Parathyroid adenoma (tissue), 2 donors: ENCODE measurements around the gene SP8.

Experiments
- H2AFZ ChIP-seq: fragments of 300-600 bp; sonication (generic); one replicate; pipeline ENCODE4 v1.7.0; 2017; ENCODE audit warnings: antibody characterized with exemption, mild to moderate bottlenecking
- H3K27ac ChIP-seq: fragments of 300-600 bp; sonication (generic); one replicate; pipeline ENCODE4 v1.7.0; 2017
- H3K27me3 ChIP-seq: fragments of 300-600 bp; sonication (generic); one replicate; pipeline ENCODE4 v1.7.0; 2017; ENCODE audit warnings: low read length; ENCODE audit not compliant: control insufficient read depth, insufficient read depth
- H3K36me3 ChIP-seq: fragments of 300-600 bp; sonication (generic); one replicate; pipeline ENCODE4 v1.7.0; 2017; ENCODE audit warnings: low read length; ENCODE audit not compliant: control insufficient read depth, insufficient read depth
- H3K4me1 ChIP-seq: fragments of 300-600 bp; sonication (generic); one replicate; pipeline ENCODE4 v1.7.0; 2017; ENCODE audit warnings: control low read depth
- H3K4me2 ChIP-seq: fragments of 300-600 bp; sonication (generic); one replicate; pipeline ENCODE4 v1.7.0; 2017; ENCODE audit warnings: low read length
- H3K4me3 ChIP-seq: fragments of 300-600 bp; sonication (generic); one replicate; pipeline ENCODE4 v1.7.0; 2017; ENCODE audit warnings: low read depth, low read length
- H3K79me2 ChIP-seq: fragments of 300-600 bp; sonication (generic); one replicate; pipeline ENCODE4 v1.7.0; 2017; ENCODE audit warnings: control low read depth
- H3K9ac ChIP-seq: fragments of 300-600 bp; sonication (generic); one replicate; pipeline ENCODE4 v1.7.0; 2017; ENCODE audit warnings: mild to moderate bottlenecking
- H3K9me3 ChIP-seq: fragments of 300-600 bp; sonication (generic); one replicate; pipeline ENCODE4 v1.7.0; 2017; ENCODE audit warnings: low read length; ENCODE audit not compliant: control insufficient read depth
- TF ChIP-seq, protein P1 (sequence below): fragments of 300-600 bp; sonication (generic); IDR thresholded peaks from one replicate; pipeline ENCODE4 v1.7.0; 2017; ENCODE audit warnings: antibody characterized with exemption, mild to moderate bottlenecking
- donor health status: primary hyperparathyroidism.

Gene SP8

DNA sequence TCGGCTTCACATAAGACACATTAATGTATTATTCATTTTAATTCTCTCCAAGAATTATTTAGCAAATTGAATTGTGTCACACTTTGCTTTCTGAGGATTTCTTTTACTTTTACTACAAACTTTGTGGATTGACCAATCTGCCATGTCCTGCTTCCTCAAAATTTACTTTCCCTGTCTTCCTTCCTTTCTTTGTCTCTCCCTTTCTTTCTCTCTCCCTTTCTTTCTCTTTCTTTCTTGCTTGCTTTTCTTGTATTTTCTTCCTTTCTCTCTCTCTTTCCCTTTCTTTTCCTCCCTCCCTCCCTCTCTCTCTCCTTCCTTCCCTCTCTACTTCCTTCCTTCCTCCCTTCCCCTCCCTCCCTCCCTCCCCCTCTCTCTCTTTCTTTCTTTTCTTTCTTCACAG, 37.8 kb downstream of the SP8 start:
- Histone ChIP-seq H3K36me3 (no peaks in the 10 kb centered on the region), H3K27me3 (no peaks in the 10 kb centered on the region), H3K27ac (no peak overlapping the region), H3K79me2 (no peaks in the 10 kb centered on the region), H3K9ac (no peak overlapping the region), H3K4me2 (no peak overlapping the region), H3K4me3 (no peak overlapping the region), H2AFZ (no peak overlapping the region), H3K9me3 (no peaks in the 10 kb centered on the region), H3K4me1 (no peaks in the 10 kb centered on the region)
- TF ChIP-seq, protein P1, sequence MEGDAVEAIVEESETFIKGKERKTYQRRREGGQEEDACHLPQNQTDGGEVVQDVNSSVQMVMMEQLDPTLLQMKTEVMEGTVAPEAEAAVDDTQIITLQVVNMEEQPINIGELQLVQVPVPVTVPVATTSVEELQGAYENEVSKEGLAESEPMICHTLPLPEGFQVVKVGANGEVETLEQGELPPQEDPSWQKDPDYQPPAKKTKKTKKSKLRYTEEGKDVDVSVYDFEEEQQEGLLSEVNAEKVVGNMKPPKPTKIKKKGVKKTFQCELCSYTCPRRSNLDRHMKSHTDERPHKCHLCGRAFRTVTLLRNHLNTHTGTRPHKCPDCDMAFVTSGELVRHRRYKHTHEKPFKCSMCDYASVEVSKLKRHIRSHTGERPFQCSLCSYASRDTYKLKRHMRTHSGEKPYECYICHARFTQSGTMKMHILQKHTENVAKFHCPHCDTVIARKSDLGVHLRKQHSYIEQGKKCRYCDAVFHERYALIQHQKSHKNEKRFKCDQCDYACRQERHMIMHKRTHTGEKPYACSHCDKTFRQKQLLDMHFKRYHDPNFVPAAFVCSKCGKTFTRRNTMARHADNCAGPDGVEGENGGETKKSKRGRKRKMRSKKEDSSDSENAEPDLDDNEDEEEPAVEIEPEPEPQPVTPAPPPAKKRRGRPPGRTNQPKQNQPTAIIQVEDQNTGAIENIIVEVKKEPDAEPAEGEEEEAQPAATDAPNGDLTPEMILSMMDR = no peak

DNA sequence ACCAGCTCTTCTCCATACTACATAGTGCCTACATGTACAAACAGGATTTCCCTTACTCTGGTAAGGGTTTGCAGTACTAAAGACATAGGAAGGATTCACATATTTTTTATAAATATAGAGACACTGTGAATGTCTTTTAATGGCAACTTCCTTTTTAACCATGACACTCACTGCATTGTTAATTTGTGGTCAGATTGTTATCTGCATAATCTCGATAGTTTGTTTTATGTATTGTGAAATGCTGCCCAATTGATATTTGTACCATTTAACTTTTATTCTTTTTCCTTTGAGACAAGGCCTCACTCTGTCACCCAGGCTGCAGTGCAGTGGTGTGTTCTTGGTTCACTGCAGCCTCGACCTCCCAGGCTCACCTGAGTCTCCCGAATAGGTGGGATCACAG, 39.7 kb downstream of the SP8 start:
- H3K4me2 ChIP-seq = no peak overlapping the region
- H3K27me3 ChIP-seq = no peaks in the 10 kb centered on the region
- H2AFZ ChIP-seq = no peak overlapping the region
- TF ChIP-seq, protein P1 = no peak
- no peak overlapping the region for H3K27ac ChIP-seq
- no peaks in the 10 kb centered on the region for H3K36me3 ChIP-seq
- H3K79me2 ChIP-seq = no peaks in the 10 kb centered on the region
- H3K4me1 ChIP-seq = no peaks in the 10 kb centered on the region
- no peak overlapping the region for H3K4me3 ChIP-seq
- no peak overlapping the region for H3K9ac ChIP-seq
- H3K9me3 ChIP-seq = no peaks in the 10 kb centered on the region

DNA sequence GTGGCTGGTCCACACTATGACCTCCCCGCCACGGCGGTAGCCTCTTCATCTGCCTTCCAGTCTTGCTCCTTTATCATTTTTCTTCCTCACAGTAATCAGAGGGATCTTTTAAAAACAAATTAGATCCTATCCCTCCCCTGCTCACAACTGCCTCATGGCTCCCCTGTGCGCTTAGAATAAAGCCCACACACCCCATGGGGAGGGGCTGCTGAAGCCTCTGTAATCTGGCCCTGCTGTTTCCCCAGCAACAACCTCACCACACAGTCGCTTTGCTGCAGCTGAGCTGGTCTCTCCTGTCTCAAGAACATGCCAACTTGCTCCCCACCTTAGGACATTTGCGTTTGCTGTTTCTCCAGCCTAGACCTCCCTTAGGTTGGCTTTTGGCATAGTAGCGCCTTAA, 41.0 kb downstream of the SP8 start:
- H3K79me2 ChIP-seq = no peaks in the 10 kb centered on the region
- no peak overlapping the region for H2AFZ ChIP-seq
- H3K27me3 ChIP-seq = no peaks in the 10 kb centered on the region
- no peaks in the 10 kb centered on the region for H3K36me3 ChIP-seq
- no peak overlapping the region for H3K4me2 ChIP-seq
- TF ChIP-seq, protein P1 = no peak
- H3K4me1 ChIP-seq = no peaks in the 10 kb centered on the region
- H3K9me3 ChIP-seq = no peaks in the 10 kb centered on the region
- no peak overlapping the region for H3K9ac ChIP-seq
- H3K4me3 ChIP-seq = no peak overlapping the region
- no peak overlapping the region for H3K27ac ChIP-seq

DNA sequence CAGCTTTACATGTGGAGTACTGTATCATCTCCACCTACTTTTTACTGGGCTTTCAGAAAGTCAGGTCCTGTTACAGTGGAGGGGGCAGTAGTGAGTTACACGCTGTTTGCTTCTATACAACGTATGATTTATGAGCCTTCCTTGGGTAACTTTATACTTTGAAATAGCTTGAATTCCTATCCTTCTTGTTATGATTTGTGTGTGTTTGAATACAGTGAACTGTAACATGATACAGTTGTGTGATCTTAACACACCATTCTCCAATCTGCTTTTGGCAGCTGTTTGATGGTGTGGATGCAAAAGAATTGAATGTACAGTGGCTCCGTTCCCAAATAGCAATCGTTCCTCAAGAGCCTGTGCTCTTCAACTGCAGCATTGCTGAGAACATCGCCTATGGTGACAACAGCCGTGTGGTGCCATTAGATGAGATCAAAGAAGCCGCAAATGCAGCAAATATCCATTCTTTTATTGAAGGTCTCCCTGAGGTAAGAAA, 41.7 kb downstream of the SP8 start:
- no peak overlapping the region for H3K4me3 ChIP-seq
- no peak overlapping the region for H3K9ac ChIP-seq
- H3K36me3 ChIP-seq = no peaks in the 10 kb centered on the region
- no peak overlapping the region for H3K4me2 ChIP-seq
- no peaks in the 10 kb centered on the region for H3K27me3 ChIP-seq
- H3K79me2 ChIP-seq = no peaks in the 10 kb centered on the region
- no peaks in the 10 kb centered on the region for H3K9me3 ChIP-seq
- TF ChIP-seq, protein P1 = no peak
- H2AFZ ChIP-seq = no peak overlapping the region
- no peaks in the 10 kb centered on the region for H3K4me1 ChIP-seq
- H3K27ac ChIP-seq = no peak overlapping the region

DNA sequence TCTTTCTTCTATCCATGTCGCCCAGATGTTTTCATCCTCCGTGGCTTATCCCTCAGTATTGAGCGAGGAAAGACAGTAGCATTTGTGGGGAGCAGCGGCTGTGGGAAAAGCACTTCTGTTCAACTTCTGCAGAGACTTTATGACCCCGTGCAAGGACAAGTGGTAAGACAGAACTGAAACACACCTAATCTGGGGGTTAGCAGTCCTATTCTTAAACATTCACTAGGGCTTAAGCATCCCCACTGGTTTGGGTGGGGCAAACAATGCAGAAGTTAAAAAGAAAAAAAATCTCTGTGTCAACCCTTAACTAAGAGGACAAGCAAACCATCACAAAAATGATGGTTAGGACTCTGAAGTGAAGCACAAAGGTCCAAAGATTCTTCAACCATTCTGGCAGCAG, 43.8 kb downstream of the SP8 start:
- TF ChIP-seq, protein P1 = no peak
- no peaks in the 10 kb centered on the region for H3K36me3 ChIP-seq
- H3K9me3 ChIP-seq = no peaks in the 10 kb centered on the region
- H3K79me2 ChIP-seq = no peaks in the 10 kb centered on the region
- no peak overlapping the region for H3K27ac ChIP-seq
- no peak overlapping the region for H3K9ac ChIP-seq
- H3K4me2 ChIP-seq = no peak overlapping the region
- no peak overlapping the region for H3K4me3 ChIP-seq
- no peaks in the 10 kb centered on the region for H3K4me1 ChIP-seq
- H3K27me3 ChIP-seq = no peaks in the 10 kb centered on the region
- H2AFZ ChIP-seq = no peak overlapping the region
